Activated T-cell treated with anti-CD3 and anti-CD28 coated beads for 24 hours (primary cell): ENCODE results near the gene HSPB7.
"Not testable (repeated sequence)": the region's sequence is repeated elsewhere in the genome, so short reads cannot be mapped to it uniquely, and the experiment has no call there.

Experiments used
- DNase-seq: peaks from one replicate; pipeline ENCODE4 v3.0.0-alpha.2; 2020; ENCODE audit warnings: low read depth

The HSPB7 gene

DNA sequence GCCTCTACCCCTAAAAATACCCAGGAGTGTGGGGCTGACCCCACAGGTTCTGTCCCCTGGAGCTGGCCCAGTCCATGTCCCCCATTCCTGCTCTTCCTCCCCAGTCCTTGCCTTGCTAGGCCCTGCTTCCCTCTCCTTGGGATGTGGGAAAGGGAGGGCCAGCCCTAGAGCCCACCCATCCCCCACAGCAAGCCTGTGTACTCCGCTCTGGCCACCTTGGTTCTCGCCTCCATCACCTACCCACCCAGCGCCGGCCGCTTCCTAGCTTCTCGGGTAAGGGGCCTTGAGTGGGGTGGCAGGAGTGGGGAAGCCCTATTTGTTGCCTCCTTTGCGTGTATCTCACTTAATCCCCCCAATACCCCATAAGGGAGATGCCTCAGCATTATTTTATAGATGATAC, 32.5 kb upstream of the HSPB7 start:
- DNase-seq, result no peak

DNA sequence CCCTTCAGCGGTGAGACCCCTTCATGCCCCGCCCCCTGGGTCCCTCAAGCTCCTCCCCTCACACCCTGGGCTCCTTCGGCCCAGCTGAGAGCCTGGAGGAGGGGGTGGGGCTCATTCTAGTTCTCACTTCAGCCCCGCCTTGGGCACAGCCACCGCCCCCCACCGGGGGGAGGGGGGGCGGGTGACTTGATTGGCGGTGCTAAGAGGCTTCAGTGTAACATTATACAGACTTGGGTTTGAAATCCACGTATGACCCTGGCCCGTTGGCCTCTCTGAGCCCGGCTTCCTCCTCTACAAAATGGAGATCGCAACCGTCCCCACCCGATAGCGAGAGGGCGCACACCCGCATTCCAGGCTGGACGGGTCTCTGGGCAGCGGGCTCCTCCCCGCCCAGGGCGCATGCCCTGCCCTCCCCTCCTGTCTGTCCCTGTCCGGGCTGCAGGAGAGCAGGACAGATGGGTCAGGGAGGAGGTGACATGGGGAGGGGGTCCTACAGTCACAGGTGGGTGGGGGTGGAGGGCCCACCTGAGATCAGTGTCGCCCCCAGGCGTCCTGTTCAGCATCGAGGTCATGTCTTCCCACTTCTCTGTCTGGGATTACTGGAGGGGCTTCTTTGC, 30.8 kb upstream of the HSPB7 start:
- peak; percentile 28 for DNase-seq

DNA sequence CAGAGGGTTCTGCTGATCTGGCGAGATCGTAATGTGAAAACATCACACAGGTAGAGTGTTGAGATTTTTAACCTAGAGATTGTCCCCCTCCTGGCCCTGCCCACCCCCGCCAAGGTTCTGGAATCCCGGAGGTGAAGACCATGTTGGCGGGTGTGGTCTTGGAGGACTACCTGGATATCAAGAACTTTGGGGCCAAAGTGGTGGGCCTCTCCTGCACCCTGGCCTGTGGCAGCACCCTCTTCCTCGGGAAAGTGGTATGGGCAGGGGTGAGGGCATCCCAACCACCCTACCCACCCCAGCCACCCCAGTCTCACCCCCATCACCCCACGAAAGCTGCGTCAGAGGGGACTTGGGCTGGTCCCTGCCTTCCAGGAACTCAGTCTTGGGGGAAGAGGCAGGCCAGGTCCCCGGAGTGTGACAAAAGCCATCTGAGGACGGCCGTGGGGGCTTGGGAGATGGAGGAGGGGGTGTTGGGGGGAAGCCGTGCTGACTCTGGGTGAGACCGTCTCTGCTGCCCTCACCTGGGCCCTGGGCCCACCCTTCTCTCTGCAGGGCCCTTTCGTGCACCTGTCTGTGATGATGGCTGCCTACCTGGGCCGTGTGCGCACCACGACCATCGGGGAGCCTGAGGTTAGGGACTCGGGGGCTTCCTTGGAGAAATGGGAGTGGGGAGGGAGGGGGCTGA, 30.1 kb upstream of the HSPB7 start:
- no peak for DNase-seq

DNA sequence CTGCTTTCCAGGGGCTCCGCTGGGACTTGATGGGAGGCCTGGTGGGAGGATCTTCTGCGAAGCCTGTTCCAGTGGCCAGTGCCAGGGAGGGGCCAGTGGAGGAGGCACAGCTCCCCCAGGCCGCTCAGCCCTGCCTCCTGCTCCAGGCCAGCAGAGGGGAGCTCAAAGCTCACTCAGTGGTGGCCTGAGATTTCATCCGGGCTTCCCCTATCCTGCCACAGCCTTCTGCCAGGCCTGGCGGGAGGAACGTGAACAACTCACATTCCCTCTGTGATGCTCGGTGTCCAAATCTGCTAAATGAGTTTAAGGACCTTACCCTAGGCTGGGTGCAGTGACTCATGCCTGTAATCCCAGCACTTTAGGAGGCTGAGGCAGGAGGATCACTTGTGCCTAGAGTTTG, 29.0 kb upstream of the HSPB7 start:
- DNase-seq, result no peak

DNA sequence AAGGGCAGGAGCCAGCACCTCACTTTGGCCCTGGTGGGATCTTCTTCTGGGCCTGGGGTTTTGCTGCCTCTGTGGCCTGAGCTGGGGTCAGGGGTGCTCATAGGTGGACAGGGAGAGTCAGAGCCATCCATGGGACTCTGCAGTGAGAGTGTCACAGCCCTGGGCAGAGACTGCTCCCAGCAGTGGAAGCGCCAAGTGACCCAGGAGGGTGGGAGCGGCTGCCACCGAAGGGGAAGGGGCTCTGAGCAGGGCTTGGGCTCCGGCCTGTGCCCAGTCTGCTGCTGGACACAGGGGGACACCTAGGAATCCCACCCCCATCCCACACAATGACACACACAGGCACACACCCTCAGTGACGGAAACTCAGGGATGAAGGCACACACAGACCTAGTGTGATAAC, 26.1 kb upstream of the HSPB7 start:
- no peak for DNase-seq

DNA sequence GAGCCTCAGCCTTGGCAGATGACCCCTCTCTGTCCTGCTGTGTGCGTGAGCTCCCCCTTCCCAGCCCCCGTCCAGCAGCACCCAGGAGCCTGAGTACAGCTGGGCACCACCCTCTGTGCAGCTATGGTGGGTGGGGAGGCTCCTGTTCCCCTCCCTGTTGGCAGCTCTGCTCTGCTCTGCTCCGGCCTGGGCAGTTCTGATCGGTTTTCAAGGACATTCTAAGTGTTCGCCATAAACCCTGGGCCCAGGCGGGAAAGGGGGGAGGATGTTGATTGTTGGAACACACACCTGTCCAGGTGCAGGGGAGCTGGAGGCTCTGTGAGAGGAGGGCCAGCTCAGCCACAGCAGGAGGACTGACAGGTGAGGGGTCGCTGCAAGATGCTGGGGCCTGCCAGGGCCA, 25.7 kb upstream of the HSPB7 start, which contains the start of gene CLCNKB:
Gene CLCNKB, plus strand, starts transcription at position 262 of the 400 bp plus-strand sequence. CDS start 711 bp downstream, outside the sequence.
- DNase-seq, result no peak

DNA sequence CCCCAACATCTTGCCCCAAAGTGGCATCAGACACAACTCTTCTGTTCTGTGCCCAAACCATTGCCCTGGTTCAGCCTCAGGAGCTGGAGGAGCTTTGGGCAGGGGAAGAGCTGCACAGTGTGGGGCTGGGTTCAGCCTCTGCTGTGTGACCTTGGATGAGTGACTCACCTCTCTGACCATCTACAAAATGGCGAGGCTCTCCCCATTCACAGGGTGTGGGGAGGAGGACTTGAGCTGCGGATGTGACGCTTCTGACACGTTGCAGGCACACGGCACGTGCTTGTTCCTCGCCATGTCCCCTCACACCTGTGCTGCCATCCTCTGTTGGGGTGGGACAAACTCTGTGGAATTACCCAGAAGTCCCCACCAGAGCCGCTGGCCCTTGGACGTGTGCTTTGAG, 24.8 kb upstream of the HSPB7 start:
- DNase-seq, result not testable (repeated sequence)

DNA sequence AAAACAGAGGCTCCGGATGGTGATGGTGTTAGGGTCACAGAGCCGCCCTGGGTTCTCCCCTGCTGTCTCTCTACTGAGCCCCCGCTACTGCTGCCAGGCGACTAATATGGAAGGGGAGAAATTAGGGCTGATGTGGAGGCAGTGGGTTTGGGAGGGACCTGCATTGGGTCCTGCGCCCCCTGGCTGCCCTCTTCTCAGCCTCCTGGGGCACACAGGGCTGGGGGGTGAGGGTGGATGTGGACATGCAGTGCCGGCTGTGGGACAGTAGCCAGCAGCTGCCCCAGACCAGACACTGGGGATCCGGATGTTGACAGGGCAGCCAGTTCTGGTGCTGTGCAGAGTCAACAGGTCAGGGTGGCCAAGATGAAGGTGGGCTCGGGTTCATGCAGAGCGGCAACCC, 24.3 kb upstream of the HSPB7 start:
- DNase-seq, result no peak

DNA sequence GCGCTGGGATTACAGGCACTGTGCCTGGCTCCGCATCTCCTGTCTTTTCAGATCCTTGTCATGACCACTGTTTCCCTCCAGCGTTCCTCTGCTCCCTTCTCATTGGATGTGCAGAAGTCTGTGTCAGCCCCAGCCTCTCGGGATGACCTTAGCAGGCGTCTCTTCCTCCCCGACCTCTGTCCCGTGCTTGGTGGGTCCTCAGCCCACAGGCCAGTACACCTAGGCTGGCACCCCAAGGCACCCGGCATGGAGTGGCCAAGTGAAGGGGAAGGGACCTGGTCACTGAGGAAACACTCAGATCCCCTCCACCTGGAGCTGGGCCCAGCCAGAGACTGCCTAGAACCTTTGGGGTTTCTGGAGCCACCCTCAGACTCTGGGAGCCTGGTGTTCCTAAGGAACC, 23.4 kb upstream of the HSPB7 start:
- DNase-seq, result no peak

DNA sequence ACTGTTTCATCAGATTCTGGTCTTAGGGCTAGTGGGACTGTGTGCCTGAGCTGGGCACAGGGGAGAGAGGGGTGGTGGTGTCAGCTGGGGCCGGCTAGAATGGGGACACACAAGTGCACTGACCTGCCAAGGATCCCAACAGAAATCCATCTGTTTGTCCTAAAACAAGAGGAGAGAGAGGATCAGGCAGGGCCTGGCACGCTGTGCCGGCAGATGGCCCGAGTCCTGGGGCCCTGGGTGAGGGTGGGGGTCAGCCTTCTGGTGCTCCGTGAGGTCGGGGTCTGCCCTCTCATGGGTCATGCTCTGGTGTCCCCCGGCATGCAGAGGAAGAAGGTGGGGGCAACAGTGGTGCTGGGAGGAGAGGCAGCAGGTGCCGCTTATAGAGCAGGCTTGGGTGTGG, 22.0 kb upstream of the HSPB7 start:
- DNase-seq, result not testable (repeated sequence)

DNA sequence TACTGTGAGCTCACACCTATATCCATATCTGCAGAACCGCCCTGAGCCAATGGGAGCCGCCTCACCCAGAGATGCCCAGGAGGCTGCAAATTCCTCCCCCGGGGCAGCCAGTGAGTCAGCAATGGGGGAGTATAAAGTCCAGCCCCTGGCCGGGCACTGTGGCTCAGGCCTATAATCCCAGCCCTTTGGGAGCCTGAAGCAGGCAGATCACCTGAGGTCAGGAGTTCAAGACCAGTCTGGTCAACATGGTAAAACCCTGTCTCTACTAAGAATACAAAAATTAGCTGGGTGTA, 20.7 kb upstream of the HSPB7 start:
- no peak for DNase-seq

DNA sequence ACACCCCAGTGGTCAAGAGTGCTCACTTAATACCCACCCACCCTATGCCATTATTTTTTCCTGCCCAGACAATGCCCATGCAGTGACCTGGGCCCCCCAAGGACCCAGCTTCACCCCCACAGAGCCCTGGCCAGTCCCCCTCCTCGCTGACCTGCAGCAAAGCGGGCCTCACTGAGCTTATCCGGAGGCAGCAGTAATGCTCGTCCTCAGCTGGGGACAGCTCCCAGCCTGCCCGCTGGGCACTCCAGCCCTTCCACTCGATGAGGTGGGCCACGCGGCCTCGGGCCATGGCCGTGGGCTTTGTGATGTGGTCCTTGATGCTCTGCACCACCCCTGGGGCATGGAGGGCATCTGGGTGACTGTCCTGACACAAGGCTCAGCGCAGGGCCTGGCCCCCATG, 18.6 kb upstream of the HSPB7 start:
- not testable (repeated sequence) for DNase-seq

DNA sequence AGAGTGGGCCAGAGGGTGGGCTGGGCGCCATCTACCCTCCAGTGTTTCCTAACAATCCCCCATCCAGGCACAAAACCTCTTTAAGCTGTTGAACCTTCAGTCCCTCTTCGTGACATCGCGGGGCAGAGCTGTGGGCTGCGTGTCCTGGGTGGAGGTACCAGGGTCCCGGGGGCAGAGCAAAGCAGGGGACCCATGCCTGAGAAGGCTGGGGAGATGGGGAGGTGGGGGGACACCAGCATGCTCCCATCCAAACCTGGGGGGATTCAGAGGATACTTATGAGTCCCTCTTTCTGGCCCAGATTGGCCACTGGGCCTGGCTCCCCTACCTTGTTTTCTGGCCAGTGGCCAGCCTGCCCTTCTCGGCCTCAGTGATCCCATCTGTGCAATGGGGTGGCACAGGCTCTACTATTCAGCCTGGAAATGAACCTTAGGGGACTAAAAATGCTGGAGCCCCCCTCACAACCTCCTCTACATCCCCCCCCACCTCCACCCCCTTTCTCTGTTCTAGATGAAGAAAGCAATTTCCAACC, 15.3 kb upstream of the HSPB7 start:
- DNase-seq, result not testable (repeated sequence)

DNA sequence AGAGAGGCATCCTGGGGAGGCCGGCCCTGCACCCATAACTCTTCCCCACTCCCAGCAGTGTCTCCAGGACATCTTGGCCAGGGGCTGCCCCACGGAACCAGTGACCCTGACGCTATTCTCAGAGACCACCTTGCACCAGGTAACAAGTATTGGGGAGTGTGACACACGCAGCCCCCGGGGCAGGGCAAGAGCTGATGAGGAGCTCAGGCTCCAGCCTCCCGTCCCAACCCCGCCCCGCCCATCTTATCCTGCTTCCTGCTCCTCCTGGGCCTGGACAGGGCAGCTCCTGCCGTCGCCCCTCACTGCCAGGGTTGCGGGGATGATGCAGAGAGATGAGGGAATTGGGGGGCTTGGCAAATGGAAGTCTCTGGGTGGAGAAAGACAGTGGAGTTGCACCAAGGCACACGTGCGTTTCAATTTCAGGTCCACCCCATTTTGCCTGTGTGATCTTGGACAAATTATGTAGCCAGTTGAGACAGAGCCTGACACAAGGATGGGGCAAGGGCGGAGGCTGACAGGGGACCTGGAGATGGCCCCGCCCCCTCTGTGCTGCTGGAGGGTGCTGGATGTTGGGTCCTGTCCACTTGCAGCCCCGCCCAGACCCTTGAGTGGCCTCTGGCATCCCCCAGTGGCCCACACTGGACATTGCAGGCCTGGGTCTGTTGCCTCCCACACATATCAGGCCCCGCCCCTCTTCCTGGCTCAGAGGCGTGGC, 14.7 kb upstream of the HSPB7 start:
- peak; percentile 42 for DNase-seq

DNA sequence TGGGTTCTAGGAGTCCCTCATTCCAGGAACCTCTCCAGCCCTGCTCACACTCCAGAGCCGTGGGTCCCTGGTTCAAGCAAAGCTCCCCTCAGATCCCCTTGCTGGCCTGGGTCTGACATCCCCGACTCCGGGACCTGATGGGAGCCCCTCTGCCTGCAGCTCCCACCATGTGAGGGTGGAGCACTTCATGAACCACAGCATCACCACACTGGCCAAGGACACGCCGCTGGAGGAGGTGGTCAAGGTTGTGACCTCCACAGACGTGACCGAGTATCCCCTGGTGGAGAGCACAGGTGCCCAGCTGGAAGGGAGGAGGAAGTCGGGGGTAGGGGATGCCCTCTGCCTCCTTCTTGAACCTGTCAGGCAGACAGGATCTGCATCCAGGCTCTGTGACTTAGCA, 13.7 kb upstream of the HSPB7 start:
- no peak for DNase-seq

DNA sequence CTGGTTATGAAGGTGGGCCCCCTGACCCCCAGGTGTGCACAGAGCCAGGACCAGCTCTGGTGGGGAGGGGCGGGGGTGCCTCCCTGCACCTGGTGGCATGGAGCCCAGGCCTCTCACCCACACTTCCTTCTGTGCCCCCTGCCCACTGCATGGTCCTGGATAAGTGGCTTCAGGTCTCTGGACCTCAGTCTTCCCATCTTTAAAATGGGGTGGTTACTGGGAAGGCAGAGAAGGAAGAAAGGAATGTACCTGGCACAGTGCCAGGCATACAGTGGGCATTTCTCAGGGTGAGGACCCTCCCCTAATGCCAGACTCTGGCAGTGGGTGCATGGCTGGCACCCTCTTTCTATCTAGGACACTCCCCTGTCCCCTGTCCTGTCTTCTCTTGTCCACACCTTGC, 11.4 kb upstream of the HSPB7 start:
- DNase-seq, result no peak

DNA sequence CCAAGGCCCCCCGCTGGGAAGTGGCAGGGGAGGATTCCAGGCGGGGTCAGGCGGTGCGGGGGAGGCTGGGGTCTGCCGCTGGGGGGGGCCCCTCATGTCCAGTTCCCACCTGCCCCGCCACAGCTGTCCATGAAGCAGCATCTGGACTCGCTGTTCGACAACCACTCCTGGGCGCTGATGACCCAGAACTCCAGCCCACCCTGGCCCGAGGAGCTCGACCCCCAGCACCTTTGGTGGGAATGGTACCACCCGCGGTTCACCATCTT, 11.1 kb upstream of the HSPB7 start:
- DNase-seq, result not testable (repeated sequence)

DNA sequence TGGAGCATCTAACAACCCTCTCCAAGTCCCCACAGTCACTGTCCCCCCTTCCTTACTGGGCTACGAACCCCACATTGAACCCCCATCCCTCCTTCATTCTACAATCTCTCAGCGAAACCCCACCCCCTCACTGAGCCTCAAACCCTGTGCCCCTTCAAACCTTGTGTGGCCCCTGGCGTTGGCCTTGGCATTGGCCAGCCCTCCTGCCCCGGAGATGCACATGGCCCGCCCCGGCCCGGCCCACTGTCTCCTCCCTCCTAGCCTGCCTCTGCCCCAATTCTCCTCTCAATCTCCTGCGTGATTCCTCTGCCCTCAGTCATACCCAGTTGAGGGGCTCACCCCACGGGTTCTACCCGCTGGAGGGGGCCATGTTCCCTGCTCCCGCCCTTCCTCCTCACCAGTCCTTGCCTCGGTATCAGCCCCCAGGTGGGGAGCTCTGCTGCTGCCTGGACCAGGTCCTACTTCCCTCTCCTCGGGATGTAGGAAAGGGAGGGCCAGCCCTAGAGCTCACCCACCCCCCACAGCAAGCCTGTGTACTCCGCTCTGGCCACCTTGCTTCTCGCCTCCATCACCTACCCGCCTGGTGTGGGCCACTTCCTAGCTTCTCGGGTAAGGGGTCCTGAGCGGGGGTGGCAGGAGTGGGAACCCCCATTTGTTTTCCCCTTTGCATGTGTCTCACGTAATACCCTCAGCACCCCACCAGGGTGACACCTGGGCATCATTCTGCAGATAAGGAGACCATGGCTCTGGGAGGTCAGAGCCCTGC, 10.6 kb upstream of the HSPB7 start:
- no peak for DNase-seq

DNA sequence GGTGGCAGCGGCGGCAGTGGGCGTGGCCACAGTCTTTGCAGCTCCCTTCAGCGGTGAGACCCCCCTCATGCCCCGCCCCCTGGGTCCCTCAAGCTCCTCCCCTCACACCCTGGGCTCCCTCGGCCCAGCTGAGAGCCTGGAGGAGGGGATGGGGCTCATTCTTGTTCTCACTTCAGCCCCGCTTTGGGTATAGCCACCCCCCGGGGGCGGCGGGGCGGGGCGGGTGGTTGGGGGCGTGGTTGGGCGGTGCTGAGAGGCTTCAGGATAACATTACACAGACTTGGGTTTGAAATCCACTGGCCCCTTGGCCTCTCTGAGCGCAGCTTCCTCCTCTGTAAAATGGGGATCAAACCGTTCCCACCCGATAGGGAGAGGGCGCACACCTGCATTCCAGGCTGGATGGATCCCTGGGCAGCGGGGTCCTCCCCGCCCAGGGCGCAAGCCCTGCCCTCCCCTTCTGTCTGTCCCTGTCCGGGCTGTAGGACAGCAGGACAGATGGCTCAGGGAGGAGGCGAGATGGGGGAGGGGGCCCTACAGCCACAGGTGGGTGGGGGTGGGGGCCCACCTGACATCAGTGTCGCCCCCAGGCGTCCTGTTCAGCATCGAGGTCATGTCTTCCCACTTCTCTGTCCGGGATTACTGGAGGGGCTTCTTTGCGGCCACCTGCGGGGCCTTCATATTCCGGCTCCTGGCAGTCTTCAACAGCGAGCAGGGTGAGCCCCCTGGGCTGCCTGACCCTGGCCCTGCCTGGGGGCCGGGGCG, 9.1 kb upstream of the HSPB7 start:
- DNase-seq, result no peak

DNA sequence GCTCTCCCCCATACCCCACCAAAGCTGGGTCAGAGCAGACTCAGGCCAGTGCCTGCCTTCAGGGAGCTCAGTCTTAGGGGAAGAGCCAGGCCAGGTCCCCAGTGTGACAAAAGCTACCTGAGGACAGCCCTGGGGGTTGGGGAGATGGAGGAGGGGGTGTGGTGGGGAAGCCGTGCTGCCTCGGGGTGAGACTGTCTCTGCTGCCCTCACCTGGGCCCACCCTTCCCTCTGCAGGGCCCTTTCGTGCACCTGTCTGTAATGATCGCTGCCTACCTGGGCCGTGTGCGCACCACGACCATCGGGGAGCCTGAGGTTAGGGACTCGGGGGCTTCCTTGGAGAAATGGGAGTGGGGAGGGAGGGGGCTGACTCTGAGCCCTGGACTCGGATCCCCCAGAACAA, 8.5 kb upstream of the HSPB7 start:
- not testable (repeated sequence) for DNase-seq

DNA sequence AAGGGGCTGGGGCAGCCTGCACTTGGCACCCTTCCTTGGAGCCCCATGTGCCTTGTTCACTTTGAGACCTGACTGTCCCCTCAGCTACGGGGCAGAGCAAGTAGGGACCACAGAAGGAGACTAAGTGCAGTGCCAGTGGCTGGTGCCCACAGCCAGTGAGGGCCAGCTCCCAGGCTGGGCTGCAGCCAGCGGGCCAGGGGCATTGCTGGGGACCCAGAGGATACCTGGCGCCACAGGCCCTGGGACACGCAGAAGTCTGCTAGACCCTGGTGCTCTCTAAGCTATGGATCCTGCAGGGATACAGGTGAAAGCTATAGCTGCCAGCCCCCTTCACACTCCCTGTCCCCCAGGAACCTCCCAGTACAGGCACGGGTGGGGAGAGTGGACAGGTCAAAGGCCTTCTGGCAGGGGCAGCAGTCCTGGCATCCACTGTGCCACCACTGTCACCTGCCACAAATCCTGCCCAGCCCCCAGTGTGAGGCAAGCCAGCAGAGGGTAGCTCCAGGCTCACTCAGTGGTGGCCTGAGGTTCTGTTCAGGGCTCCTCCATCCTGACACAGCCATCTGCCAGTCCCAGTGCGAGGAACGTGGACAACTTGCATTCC, 5.3 kb upstream of the HSPB7 start:
- no peak for DNase-seq

DNA sequence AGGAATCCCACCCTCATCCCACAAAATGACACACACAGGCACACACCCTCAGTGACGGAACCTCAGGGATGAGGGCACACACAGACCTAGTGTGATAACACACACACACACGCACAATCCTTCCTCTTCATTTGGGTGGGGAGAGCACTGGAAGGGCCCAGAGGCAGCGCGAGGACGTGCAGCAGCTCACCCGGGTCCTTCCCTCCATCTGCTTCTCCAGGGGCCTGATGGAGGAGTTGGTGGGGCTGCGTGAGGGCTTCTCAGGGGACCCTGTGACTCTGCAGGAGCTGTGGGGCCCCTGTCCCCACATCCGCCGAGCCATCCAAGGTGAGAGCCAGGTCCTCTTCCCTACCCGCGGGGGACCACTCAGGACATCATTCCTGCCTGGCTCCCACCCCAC, 4.5 kb upstream of the HSPB7 start:
- DNase-seq, result no peak
